Urothelium cell line (cell line): ENCODE results near the gene CTSA.
"Not testable (repeated sequence)": the region's sequence is repeated elsewhere in the genome, so short reads cannot be mapped to it uniquely, and the experiment has no call there.

Experiments used
- DNase-seq: peaks from one replicate; pipeline ENCODE4 v3.0.0; 2011; ENCODE audit warnings: low spot score, mixed read lengths
- FAIRE-seq: peaks from 2 replicates; lab custom pipeline; 2011; peaks lifted over from hg19 to GRCh38; lab: Jason Lieb, UNC

Gene CTSA

GRCh38 chr20:45863543-45864470 is 27.3 kb upstream of the CTSA start:
- FAIRE-seq: no peak
- no peak for DNase-seq

GRCh38 chr20:45866454-45866853 is 24.7 kb upstream of the CTSA start:
- DNase-seq: no peak
- FAIRE-seq: no peak

GRCh38 chr20:45867136-45867818 is 23.9 kb upstream of the CTSA start:
- no peak for DNase-seq
- FAIRE-seq: no peak

GRCh38 chr20:45867819-45868176 is 23.3 kb upstream of the CTSA start:
- DNase-seq: peak; percentile 18
- FAIRE-seq: no peak

GRCh38 chr20:45872626-45873025 is 18.5 kb upstream of the CTSA start:
- FAIRE-seq (no peak), DNase-seq (no peak)

GRCh38 chr20:45873409-45874103 is 17.6 kb upstream of the CTSA start:
- no peak for DNase-seq
- FAIRE-seq: no peak

- not testable (repeated sequence) for FAIRE-seq, DNase-seq
Observed at GRCh38 chr20:45874104-45874481, 17.0 kb upstream of the CTSA start.

GRCh38 chr20:45874576-45874975 is 16.6 kb upstream of the CTSA start:
- FAIRE-seq: no peak
- DNase-seq: no peak

GRCh38 chr20:45878076-45878761 is 12.9 kb upstream of the CTSA start:
- FAIRE-seq: no peak
- no peak for DNase-seq

- FAIRE-seq: peak; percentile 92
Observed at GRCh38 chr20:45880988-45881788, 9.9 kb upstream of the CTSA start, which contains the start of gene ZSWIM1. TSS of gene ZSWIM1 (plus strand) at chr20:45881227. CDS start at chr20:45882593, 1,366 bp downstream.

GRCh38 chr20:45882469-45883099 is 8.6 kb upstream of the CTSA start:
- DNase-seq: no peak
- FAIRE-seq: no peak

More at GRCh38 chr20:45880988-45881788, 9.9 kb upstream of the CTSA start, which contains the start of gene ZSWIM1:
- DNase-seq: peak; percentile 100

GRCh38 chr20:45883100-45883469 is 8.1 kb upstream of the CTSA start:
- DNase-seq: no peak
- no peak for FAIRE-seq

GRCh38 chr20:45886590-45887345 is 4.4 kb upstream of the CTSA start:
- FAIRE-seq (no peak), DNase-seq (no peak)

- no peak for DNase-seq
- FAIRE-seq: no peak
Observed at GRCh38 chr20:45887346-45887715, 3.8 kb upstream of the CTSA start, which contains the start of gene SPATA25. TSS of gene SPATA25 (minus strand) at chr20:45887622. CDS start at chr20:45887590, 32 bp downstream.

GRCh38 chr20:45888681-45889080 is 2.5 kb upstream of the CTSA start:
- FAIRE-seq (no peak), DNase-seq (no peak)

GRCh38 chr20:45890077-45890984 is 804 bp upstream of the CTSA start:
- FAIRE-seq (no peak), DNase-seq (peak; percentile 79)

- FAIRE-seq (no peak), DNase-seq (peak; percentile 63)
Observed at GRCh38 chr20:45892049-45892825, 1.1 kb downstream of the CTSA start.
